GM08714 (cell line): Measurements from ENCODE around the gene AHNAK2.

Experiments used
- H3K4me3 ChIP-seq: fragments of 200-500 bp; sonication (Bioruptor generic); 2 replicates; pipeline ENCODE4 v1.5.1; 2014; ENCODE audit warnings: mild to moderate bottlenecking, low read length, inconsistent platforms
- ZNF274 ChIP-seq: IDR thresholded peaks from 2 replicates; pipeline ENCODE4 v1.6.1; 2012; ENCODE audit warnings: mild to moderate bottlenecking, low read depth, low read length

AHNAK2 gene

DNA sequence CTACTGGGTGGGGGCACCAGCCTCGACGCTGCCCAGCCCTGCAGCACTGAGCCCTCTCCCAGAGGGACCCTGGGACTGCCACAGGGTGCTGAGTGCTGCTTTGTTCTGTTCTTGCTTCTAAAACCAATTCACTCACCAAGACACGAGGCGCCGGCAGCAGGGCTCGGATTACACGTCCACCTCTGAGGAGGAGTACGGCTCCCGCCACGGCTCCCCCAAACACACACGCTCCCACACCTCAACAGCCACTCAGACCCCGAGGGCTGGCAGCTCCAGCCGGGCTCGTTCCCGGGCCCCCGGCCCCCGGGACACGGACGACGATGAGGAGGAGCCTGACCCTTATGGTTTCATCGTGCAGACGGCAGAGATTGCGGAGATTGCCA lies 88.8 kb downstream of the AHNAK2 start:
- no peak overlapping the region for H3K4me3 ChIP-seq
- TF ChIP-seq ZNF274 = no peak

DNA sequence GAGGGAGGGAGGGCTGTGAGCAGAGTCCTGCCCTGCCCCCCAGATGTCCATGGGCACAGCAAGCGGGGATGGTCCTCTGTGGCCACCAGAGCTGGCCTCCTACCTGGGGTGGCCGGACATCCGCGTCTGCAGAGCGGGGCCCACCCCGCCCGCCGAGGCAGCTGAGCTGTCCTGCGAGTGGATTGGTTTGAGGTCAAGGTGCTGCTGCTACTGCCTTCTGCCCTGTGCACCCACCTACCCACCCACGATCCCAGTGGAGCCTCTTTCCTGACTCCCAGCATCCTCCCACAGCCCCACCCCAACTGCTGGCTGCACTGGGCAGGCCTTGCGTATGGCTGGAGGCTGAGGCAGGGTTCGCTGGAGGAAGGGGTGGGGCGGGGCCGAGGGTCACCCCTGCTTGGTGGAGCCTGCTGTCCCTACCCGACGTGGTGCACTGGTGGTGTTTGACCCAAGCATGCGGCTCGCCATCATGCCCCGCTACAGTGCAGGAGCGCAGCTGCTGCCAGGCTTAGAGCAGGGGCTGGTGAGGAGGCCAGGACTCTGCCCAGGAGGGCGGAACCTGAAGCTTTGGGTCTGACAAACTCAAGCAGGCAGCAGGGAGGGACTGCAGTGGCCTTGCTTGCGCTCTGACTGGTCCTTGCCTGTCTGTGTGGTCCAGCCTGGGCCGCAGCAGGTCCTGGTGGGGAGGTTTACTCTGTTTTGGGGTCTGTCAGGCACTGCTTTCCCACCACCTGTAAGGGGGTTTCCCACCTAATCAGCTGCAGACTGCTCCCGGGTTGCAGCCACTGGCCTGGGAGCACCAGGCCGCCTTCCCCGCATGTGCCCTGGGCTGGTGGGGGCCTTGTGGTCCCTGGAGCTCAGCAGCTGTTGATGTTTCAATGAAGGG lies 89.4 kb downstream of the AHNAK2 start:
- TF ChIP-seq ZNF274 = no peak
- no peak overlapping the region for H3K4me3 ChIP-seq

DNA sequence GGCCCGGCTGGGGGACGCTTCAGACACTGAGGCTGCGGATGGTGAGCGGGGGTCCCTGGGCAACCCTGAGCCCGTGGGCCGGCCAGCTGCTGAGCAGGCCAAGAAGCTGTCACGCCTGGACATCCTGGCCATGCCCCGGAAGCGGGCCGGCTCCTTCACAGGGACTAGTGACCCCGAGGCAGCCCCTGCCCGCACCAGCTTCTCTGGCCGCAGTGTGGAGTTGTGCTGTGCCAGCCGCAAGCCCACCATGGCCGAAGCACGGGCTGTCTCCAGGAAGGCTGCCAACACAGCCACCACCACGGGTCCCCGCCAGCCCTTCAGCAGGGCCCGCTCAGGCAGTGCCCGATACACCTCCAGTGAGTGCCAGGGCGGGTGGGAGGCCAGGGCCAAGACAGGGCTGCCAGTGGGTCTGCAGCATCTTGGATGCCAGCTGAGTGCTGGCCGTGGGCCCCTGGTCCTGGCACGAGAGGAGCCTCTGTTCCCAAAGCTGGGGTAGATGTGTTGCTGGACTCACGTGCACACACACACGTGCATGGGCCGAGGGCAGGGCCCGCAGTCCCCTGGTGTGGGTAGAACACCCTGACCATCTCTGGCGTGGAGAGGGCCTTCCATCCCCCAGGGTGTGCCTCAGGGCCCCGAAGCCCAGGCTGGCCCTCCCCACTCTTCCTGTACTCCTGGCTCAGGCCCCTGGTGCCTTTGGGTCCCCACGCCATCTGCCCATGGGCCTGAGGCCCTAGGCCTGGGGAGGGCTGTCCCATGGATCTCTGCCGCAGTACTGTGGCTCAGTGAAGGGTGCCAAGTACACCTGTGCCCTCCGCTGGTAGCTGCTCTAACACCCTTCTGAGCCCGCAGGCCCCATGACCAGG lies 90.3 kb downstream of the AHNAK2 start:
- no peak for TF ChIP-seq ZNF274
- H3K4me3 ChIP-seq = no peak overlapping the region
